Testis (tissue), 2 donors: Measurements from ENCODE around the gene PITPNC1.

Source experiments
- POLR2A ChIP-seq: fragments of 450-650 bp; IDR thresholded peaks from one replicate; pipeline ENCODE4 v1.6.1; 2017; ENCODE audit warnings: antibody characterized with exemption, mild to moderate bottlenecking, moderate library complexity
- TF ChIP-seq, protein P1 (sequence below), 3 experiments: fragments of 450-650 bp in 2 of 3; fragments of 200-600 bp in 1 of 3; sonication (generic) in 1 of 3; IDR thresholded peaks; one replicate each; pipeline ENCODE4 v1.5.1; 2016 to 2019; ENCODE audit warnings: antibody characterized with exemption in 3 of 3, mild to moderate bottlenecking in 2 of 3, moderate library complexity in 1 of 3

- TF ChIP-seq, protein P1, sequence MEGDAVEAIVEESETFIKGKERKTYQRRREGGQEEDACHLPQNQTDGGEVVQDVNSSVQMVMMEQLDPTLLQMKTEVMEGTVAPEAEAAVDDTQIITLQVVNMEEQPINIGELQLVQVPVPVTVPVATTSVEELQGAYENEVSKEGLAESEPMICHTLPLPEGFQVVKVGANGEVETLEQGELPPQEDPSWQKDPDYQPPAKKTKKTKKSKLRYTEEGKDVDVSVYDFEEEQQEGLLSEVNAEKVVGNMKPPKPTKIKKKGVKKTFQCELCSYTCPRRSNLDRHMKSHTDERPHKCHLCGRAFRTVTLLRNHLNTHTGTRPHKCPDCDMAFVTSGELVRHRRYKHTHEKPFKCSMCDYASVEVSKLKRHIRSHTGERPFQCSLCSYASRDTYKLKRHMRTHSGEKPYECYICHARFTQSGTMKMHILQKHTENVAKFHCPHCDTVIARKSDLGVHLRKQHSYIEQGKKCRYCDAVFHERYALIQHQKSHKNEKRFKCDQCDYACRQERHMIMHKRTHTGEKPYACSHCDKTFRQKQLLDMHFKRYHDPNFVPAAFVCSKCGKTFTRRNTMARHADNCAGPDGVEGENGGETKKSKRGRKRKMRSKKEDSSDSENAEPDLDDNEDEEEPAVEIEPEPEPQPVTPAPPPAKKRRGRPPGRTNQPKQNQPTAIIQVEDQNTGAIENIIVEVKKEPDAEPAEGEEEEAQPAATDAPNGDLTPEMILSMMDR (IDR thresholded peaks at IDR 0.05) = peak; percentile 45 to 68 (median 63)
- no peak for TF ChIP-seq POLR2A
Measured at GRCh38 chr17:67475161-67475937, 98.3 kb downstream of the PITPNC1 start.
